Measurements from ENCODE around the gene ZCCHC17.

ZCCHC17 gene

DNA sequence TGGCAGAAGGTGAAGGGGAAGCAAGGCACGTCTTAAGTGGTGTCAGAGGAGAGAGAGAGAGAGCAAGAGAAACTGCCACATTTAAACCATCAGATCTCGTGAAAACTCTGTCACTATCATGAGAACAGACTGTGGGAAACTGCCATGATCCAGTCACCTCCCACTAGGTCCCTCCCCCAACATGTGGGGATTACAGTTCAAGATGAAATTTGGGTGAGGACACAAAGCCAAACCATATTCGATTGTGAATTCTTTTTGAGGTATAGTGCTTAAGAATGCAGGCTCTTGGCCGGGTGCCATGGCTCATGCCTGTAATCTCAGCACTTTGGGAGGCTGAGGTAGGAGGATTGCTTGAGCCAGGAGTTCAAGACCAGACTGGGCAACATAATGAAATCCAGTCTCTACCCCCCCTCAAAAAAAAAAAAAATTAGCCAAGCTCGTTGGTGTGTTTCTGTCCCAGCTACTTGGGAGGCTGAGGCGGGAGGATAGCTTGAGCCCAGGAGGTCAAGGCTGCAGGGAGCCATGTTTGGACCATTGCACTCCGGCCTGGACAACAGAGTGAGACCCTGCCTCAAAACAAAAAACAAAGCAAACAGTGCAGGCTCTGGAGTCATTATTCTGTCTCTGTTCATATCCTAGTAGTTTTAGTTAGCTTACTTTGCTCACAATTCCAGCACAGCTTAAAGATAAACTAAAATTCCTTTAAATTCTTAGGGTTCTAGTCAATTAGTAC is 6.0 kb downstream of the ZCCHC17 start:
- peak in 1 of 56 donors; percentile 3 for DNase-seq

DNA sequence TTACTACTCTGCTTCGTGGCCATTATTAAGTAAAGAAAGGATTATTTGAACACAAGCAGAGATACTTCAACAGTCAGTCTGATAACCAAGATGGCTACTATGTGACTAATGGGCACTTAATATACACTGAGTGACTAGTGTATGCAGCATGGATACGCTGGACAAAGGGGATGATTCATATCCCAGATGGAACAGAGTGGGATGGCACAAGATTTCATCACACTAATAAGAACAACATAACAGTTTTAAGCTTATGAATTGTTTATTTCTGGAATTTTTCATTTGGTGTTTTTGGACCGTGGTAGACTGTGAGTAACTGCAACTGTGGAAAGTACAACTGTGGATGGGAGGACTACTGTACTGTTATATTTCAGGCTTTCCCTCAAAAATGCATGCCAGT is 9.4 kb downstream of the ZCCHC17 start:
- DNase-seq = no peak

DNA sequence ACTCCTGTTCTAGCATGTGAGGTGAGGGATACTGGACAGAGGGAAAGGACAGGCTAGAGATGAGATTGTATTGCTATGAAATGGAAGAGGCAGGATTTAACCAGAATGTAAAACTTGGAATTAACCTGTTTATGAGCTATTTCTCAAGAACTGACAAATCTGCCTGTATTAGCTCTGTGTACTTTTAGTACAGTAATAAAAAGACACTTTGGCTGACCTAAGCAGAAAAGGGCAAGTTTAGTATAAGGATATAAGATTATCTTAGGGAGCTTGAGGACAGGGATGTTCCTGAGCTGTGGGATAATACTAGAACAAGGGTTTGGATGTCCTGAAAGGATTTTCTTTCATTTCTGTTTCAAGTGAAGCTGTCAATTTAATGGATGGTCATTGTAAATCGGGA is 11.2 kb downstream of the ZCCHC17 start:
- DNase-seq = no peak

DNA sequence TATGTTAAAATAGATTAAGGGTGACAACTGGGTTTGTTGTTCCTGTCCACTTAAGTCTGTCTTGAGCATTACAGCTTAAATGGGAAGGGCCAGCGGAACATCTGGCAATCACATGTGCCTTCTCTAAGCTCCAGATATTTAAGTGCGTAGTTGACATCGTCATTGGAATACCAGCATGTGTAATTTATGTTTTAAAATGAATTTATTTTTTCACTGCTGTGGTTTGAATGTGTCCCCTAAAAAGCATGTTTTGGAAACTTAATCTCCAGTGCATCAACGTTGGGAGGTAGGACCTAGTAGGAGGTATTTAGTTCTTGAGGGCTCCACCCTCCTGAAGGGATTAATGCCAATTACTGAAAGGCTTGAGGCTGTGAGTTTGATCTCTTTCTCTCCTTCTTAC is 13.4 kb downstream of the ZCCHC17 start:
- no peak for DNase-seq

DNA sequence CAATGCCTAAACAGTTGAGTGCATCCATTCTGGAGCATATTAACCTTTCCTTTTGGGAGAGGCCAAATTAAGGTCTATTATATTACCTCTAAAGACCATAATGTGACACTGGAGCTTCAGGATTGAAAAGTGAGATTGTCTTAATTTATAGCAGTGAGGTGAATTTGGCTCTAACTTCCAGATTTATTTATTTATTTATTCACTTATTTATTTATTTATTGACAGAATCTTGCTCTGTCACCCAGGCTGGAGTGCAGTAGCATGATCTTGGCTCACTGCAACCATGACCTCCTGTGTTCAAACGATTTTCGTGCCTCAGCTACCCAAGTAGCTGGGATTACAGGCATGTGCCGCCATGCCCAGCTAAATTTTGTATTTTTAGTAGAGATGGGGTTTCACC is 19.1 kb downstream of the ZCCHC17 start:
- no peak for DNase-seq

DNA sequence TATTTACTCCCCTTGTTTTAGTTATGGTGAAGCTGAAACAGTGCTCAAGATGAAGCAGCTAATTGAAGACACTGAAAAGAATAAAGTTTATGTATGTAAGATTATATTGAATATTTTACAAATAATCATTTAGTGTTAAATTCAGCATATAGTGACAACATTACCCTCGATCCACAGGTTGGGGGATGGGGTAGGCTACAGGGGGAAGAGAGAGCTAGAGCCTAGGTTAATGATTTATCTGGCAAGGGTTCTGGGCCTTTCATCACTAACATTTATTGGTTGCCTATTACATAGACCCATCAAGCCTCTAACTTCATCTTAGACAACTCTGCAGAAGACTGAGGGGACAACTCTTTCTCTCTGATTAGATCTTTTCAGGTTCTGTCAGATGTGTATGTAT is 21.3 kb downstream of the ZCCHC17 start:
- DNase-seq = no peak

DNA sequence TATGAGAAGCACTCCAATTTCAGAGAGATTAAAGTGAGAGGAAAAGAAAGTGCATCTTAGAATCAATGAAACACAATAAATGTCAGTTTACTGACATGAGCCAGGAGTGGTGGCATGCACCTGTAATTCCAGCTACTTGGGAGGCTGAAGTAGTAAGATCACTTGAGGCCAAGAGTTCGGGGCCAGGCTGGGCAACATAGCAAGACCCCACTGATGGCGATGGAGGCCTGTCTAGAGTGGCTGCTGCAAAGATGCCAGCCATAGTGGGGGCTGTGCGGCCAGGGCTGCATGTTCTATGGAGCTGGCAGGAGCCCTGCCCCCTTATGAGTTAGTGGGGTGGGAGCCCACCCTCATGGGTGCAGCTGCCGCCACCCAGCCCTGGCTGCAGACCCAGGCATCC is 27.3 kb downstream of the ZCCHC17 start:
- no peak for DNase-seq

DNA sequence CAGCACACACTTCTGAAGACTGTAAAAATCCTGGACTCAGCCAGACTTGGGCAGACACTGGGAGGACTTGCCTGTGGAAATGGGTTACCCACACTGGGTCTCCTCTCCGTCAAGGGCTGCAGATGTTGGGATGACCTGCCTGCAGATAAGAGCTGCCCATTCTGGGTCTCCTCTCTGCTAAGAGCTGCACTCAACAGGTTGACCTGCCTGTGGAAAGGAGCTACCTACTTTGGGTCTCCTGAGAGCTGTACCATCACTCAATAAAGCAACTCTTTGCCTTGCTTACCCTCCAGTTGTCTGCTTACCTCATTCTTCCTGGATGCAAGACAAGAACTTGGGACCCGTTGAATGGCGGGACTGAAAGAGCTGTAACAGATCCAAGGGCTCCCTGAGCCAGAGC is 28.2 kb downstream of the ZCCHC17 start:
- no peak for DNase-seq

DNA sequence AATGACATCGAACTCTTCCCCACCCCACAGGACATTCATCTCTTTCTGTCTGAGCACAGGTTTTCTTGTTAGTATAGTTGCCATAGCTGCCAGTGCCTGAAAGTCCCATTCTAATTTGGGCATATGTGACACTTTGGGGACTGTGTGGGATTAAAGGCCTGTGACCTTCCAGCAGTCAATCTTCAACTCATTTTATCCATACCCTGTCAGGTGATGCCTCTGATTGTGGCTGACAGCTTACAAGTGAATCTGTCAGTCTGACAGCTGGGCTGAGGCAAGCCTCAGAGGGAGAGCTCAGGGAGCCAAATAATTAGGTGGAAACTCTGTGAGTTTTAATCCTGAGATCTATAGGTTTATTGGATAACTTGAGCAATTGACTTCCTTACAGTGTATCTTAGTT is 29.6 kb downstream of the ZCCHC17 start:
- no peak for DNase-seq

DNA sequence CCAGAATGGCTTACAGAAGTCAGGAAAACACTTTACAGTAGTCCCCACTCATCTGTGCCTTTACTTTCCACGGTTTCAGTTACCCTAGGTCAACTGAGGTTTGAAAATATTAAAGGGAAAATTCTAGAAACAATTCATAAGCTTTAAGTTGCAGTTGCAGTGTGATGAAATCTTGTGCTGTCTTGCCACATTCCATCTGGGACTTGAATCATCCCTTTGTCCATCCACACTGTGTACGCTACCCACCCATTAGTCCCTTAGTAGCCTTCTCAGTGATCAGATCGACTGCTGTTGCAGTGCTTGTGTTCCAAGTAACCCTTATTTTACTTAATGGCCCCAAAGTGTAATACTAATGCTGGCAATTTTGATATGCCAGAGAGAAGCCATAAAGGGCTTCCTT is 30.5 kb downstream of the ZCCHC17 start:
- no peak for DNase-seq

DNA sequence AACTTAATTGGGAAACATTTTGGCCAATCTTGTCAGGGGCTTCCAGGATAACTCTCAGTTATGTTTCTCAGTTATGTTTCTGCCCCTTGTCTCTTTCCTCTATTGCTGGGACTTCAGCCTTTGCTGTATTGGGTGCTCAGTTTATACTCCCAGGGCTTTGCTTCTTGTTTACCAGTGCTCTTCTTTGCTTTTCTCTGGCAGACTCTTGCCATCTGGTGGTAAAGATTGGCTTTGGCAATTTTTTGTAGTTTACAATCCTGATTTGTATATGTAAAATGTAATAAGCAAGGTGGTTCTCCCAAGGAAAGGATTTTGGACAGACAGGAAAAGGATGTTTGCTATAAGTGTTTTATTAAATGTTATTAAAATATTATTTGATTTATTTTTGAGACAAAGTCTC is 38.2 kb downstream of the ZCCHC17 start:
- DNase-seq = peak in 4 of 56 donors; percentile 4 to 28 (median 12)

DNA sequence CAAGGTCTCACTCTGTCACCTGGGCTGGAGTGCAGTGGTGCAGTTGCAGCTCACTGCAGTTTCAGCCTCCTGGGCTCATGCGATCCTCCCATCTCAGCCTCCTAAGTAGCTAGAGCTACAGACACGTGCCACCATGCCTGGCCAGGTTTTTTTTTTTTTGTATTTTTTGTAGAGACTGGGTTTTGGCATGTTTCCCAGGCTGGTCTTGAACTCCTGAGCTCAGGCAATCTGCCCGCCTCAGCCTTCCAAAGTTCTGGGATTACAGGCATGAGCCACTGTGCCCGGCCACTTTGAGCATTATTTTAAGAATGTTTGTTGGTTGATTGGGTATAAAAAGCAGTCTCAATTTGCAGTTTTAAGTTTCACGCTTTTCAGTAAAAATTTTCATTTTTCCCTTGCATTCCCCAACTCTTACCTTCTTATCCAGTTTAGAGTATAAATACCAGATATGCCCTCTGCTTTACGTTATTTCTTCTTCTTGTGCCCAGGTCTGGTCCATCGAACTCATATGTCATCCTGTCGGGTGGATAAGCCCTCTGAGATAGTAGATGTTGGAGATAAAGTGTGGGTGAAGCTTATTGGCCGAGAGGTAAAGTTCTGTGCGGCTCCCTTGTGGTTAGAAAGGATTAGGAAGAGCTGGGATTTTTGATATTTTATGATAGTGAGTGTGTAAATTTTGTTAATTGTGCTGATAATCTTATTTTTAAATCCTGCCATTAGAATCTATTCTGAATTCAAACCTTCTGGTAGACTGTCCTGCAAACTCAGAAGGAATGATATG is 40.0 kb downstream of the ZCCHC17 start:
- no peak for DNase-seq

DNA sequence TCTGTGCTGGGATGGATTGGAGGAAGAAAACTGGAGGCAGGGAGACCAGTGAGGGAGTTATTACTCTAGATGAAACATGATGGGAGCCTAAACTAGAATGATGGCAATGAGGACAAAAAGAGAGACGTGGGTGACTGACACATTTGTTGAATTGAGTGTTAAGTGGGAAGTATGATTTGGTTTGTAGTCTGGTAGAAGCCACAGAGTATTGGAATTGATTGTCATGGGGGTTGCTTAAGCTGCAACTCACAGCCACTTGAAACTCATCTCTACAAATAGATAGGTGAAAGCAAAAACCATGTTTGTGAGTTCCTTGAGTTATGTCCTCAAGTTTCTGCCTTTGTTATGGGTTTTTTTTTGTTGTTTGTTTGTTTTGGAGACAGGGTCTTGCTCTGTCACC is 47.7 kb downstream of the ZCCHC17 start:
- DNase-seq = no peak

DNA sequence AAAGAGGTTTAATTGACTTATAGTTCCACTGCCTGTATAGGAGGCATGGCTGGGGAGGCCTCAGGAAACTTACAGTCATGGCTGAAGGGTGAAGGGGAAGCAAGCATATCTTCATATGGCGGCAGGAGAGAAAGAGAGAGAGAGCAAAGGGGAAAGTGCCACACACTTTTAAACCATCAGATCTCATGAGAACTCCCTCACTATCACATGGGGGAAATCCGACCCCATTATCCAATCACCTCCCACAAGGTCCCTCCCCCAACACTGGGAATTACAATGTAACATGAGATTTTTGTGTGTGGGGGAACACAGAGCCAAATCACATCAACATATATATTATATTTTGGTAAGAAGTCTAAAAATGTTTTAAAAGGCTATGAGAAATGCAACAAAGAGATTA is 48.8 kb downstream of the ZCCHC17 start:
- DNase-seq = no peak

DNA sequence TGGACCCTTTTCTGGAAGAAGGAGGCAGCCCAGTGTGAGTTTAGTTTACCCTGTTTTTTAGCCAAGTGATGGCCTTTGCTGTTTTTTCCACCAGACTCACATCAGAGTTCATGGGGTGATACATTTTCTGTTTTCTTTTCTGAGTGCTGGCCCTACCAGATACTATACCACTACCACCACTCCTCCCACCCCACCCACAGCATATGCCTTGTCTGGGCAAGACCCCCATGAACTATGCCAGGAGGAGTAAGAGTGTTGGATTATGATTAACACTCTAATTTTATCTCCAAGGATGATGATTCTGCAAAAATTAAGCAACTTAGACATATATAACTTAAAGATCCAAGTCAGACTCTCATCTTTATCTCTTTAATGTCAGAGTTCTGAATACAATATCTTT is 50.0 kb downstream of the ZCCHC17 start:
- no peak for DNase-seq

DNA sequence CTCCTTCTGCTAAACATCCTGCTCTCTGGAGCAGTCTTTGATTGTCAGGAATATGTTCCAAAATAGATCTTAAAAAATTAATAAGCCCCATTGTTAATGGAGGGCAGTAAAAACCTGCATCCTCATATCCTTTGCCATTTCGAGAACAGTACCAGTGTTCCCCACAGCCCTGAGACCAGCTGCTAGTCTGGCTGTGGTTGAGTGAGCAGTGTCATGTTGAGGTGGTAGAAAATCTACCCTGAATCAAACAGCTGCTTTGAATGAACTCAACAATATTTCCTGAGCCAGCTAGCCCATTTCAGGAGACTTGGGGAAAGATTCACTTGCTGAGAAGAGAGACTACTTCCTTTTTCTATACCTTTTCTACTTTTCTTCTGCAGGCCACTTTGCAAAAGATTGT is 51.6 kb downstream of the ZCCHC17 start:
- DNase-seq = no peak

DNA sequence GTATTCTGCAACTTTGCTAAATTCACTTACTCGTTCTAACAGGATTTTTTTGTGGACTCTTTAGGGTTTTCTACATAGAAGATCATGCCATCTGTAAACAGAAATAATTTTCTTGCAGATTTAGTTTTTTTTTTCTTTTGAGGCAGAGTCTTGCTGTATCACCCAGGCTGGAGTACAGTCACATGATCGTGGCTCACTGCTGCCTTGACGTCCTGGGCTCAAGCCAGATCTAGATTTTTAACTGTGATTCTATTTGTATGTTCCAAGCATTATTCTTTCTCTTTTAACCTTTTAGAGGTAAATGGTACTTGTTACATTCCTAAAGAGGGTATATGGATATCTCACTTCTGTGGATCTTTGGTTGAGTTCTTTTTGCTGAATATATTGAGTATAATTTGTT is 57.5 kb downstream of the ZCCHC17 start:
- DNase-seq = peak in 1 of 56 donors; percentile 28

DNA sequence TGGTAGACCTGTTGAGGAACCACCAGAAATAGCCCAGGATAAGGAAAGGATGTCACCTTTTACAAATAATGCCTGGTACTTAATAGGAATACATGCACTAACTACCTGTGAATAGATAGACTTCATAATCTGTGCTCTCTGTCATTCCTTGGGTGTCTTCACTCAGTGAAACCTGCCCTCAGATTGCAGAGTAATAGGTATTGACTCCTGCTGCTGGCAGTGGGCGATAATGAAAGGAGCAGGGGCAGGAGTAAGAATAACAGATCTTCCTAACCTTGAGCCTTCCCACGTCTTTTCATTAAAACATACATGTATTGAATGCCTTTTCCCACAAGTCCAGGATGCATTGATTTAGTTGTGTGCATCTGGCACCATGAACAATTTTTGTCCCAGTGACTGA is 59.6 kb downstream of the ZCCHC17 start:
- no peak for DNase-seq

DNA sequence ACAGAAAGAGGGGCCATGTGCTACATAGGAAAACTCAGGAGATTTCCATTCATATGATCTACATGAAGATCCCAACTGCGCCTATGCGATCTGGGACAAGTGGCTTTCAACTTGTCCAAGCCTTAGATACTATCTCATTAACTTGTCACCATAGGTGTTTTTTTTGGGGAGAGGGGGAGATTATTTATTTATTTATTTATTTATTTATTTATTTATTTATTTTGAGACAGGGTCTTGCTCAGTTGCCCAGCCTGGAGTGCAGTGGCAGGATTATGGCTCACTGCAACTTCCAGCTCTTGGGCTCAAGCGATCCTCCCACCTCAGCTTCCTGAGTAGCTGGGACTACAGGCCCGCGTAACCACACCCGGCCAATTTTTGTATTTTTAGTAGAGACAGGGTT is 64.8 kb downstream of the ZCCHC17 start:
- DNase-seq = no peak

DNA sequence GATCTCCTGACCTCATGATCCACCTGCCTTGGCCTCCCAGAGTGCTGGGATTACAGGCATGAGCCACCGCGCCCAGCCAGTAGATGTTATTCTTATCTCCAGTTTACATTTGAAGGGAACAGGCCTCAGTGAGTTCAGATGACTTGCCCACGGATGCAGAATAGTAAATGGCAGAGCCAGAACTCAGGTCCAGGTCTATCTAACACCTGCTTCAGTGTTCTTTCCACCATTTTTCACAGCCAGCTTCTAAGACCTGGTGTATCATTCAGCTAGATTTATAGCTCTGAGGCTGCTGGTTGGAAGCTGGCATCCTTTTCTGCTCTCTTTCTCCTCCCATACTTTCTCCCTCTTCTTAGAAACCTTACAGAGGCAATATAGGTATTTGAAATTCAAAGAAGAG is 65.2 kb downstream of the ZCCHC17 start:
- DNase-seq = no peak

DNA sequence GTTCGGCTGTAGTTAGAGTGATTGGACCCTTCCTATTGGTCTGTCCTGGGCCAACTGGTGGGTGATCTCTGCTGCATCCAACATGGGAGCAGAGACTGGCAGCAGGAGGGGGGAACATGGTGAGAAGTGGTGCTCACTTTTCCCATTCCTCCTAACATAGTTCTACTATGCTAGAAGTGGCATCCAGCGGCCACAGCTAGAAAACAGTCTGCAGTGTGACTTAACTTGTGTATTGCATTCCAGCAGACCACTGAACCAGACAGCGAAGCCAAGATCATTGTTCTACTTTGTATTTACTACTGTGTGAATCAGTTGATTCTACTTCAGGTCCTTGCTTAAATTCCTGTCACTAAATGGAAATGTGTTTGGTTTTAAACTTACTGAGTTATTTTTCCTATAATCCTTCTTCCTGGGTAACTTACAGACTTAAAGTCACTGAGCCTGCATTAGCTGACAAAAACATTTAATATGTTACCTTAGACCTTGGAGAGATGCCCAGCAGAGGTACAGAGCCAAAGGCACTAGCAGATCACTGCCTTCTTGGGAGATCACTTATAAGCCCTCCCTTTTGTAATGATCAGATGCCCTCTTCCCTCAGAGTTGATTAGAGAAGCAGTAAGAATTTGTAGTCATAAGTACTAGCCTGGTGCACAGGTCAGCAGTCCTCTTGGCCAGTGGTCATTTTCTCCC is 67.9 kb downstream of the ZCCHC17 start:
- no peak for DNase-seq

DNA sequence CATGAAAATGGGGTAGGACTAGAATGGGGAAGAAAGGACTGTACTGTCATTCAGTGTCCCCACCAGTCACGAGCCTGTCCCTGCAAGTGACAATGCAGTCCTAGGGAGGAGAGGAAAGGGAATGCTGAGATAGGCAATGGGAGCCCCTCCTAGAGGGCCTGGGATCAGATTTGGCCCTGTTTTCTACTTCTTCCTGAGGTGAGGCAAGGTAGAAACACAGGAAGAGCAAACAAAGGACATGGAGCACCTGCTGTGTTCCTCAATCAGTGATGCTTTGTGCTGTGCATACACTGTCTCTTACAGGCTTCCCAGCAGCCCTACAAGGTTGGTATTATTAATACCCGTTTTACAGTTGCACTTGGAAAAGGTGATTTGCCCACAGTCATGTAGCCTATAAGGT is 70.0 kb downstream of the ZCCHC17 start:
- no peak for DNase-seq
